CD14-positive monocyte (primary cell): Measurements from ENCODE around the gene KLHL17. TPM values are rescaled to one million over a fixed set of nuclear protein-coding genes. Genes with fewer than 3 reads are reported as not detected.

Experiments
- DNase-seq, 3 donors: peaks; one replicate each; pipeline ENCODE4 v3.0.0-alpha.2; 2011 to 2022
- H2AFZ ChIP-seq: 2 replicates; pipeline ENCODE4 v1.6.0; 2012; ENCODE audit warnings: mild to moderate bottlenecking, low read depth, low read length, inconsistent platforms; ENCODE audit not compliant: insufficient read depth, poor library complexity, severe bottlenecking
- H3K27ac ChIP-seq, 2 donors: 1 replicate in 1 of 2; 2 replicates in 1 of 2; pipeline ENCODE4 v1.5.1; 2012 to 2013; ENCODE audit warnings: low read length in 2 of 2, control low read depth in 1 of 2, inconsistent platforms in 1 of 2, low read depth in 1 of 2, mild to moderate bottlenecking in 1 of 2
- H3K27me3 ChIP-seq, 2 donors: one replicate each; pipeline versions ENCODE4 v1.6.0 to v1.6.1; 2011 to 2013; ENCODE audit warnings: low read length in 2 of 2; ENCODE audit not compliant: control insufficient read depth in 2 of 2, insufficient read depth in 2 of 2
- H3K36me3 ChIP-seq, 2 donors: replicated peaks in 1 of 2; 1 replicate in 1 of 2; 2 replicates in 1 of 2; pipeline versions ENCODE4 v1.5.1 to v1.6.1; 2012 to 2013; ENCODE audit warnings: low read length in 2 of 2, control low read depth in 1 of 2, inconsistent platforms in 1 of 2, mild to moderate bottlenecking in 1 of 2; ENCODE audit not compliant: insufficient read depth in 2 of 2, control insufficient read depth in 1 of 2
- H3K4me1 ChIP-seq, 2 donors: 1 replicate in 1 of 2; 2 replicates in 1 of 2; pipeline versions ENCODE4 v1.5.1 to v1.6.1; 2012 to 2013; ENCODE audit warnings: low read length in 2 of 2, control low read depth in 1 of 2, inconsistent platforms in 1 of 2, mild to moderate bottlenecking in 1 of 2, moderate library complexity in 1 of 2; ENCODE audit not compliant: insufficient read depth in 2 of 2, control insufficient read depth in 1 of 2
- H3K4me2 ChIP-seq: replicated peaks from 2 replicates; pipeline ENCODE3; 2012; ENCODE audit warnings: low read length, moderate library complexity, mild to moderate bottlenecking; ENCODE audit not compliant: poor library complexity, severe bottlenecking; ENCODE audit errors: extremely low read depth
- H3K4me3 ChIP-seq, 3 experiments: fragments of 200-600 bp in 1 of 3; sonication (generic) in 1 of 3; replicated peaks in 1 of 3; 1 replicate in 2 of 3; 2 replicates in 1 of 3; pipeline ENCODE4 v1.5.1; 2011 to 2013; ENCODE audit warnings: low read length in 3 of 3, mild to moderate bottlenecking in 3 of 3, control low read depth in 2 of 3, low read depth in 2 of 3, inconsistent platforms in 1 of 3, moderate library complexity in 1 of 3
- H3K79me2 ChIP-seq: 2 replicates; pipeline ENCODE4 v1.6.0; 2012; ENCODE audit warnings: mild to moderate bottlenecking, control low read depth, inconsistent platforms, low read length, moderate library complexity; ENCODE audit not compliant: insufficient read depth
- H3K9ac ChIP-seq: 2 replicates; pipeline ENCODE4 v1.6.0; 2017; ENCODE audit warnings: low read length, mild to moderate bottlenecking; ENCODE audit not compliant: insufficient read depth, poor library complexity, severe bottlenecking
- H3K9me3 ChIP-seq, 2 donors: replicated peaks in 1 of 2; 1 replicate in 1 of 2; 2 replicates in 1 of 2; pipeline versions ENCODE4 v1.5.1 to v1.6.1; 2012 to 2013; ENCODE audit warnings: low read length in 2 of 2, control low read depth in 1 of 2; ENCODE audit not compliant: control insufficient read depth in 1 of 2, insufficient read depth in 1 of 2
- H4K20me1 ChIP-seq: 2 replicates; pipeline ENCODE4 v1.6.0; 2012; ENCODE audit warnings: mild to moderate bottlenecking, low read length, control low read depth, moderate library complexity; ENCODE audit not compliant: insufficient read depth
- H3K27ac Mint-ChIP-seq, 7 donors: one replicate each; pipeline ENCODE4 v1.8.0; 2020; ENCODE audit warnings: mild to moderate bottlenecking in 7 of 7, mixed read lengths in 7 of 7, moderate library complexity in 6 of 7, inconsistent platforms in 2 of 7
- H3K27me3 Mint-ChIP-seq, 3 donors: one replicate each; pipeline ENCODE4 v1.8.0; 2021 to 2022; ENCODE audit warnings: low read depth in 3 of 3, mild to moderate bottlenecking in 3 of 3, mixed read lengths in 3 of 3, moderate library complexity in 3 of 3, inconsistent platforms in 1 of 3
- H3K36me3 Mint-ChIP-seq, 2 donors: one replicate each; pipeline ENCODE4 v1.8.0; 2020; ENCODE audit warnings: mixed read lengths in 2 of 2, inconsistent platforms in 1 of 2, mild to moderate bottlenecking in 1 of 2
- H3K4me1 Mint-ChIP-seq: one replicate; pipeline ENCODE4 v1.8.0; 2020; ENCODE audit warnings: mild to moderate bottlenecking, mixed read lengths
- H3K4me3 Mint-ChIP-seq, 2 donors: one replicate each; pipeline ENCODE4 v1.8.0; 2020; ENCODE audit warnings: mild to moderate bottlenecking in 2 of 2, mixed read lengths in 2 of 2, moderate library complexity in 1 of 2
- H3K9me3 Mint-ChIP-seq, 7 donors: one replicate each; pipeline ENCODE4 v1.8.0; 2020 to 2022; ENCODE audit warnings: mixed read lengths in 7 of 7, mild to moderate bottlenecking in 6 of 7, moderate library complexity in 6 of 7, inconsistent platforms in 2 of 7
- WGBS: methylation state at CpG from one replicate; pipeline ENCODE4 v1.1.5; 2013; ENCODE audit warnings: missing lambda C conversion rate; ENCODE audit not compliant: insufficient coverage; 5-methylcytosine and 5-hydroxymethylcytosine counted together
- intact Hi-C, 2 donors: fragments of 100-400 bp; cut with micrococcal nuclease; formaldehyde crosslinking; loops; one replicate each; pipeline versions ENCODE4 v1.15.0 to v1.15.1; 2023
- polyA plus RNA-seq, 3 donors: library from polyadenylated mRNA; depleted of rRNA in 1 of 3; unstranded in 2 of 3; stranded (reverse) in 1 of 3; fragments of 300-500 nt in 2 of 3; fragments of >200 nt in 1 of 3; fragmentation: Illumina TruSeq in 2 of 3; gene quantifications; 1 replicate in 2 of 3; 2 replicates in 1 of 3; pipeline ENCODE4 v1.2.3, GENCODE V29; 2012 to 2021
- TF ChIP-seq, protein P1 (sequence below): fragments of 200-600 bp; IDR thresholded peaks from one replicate; pipeline ENCODE4 v1.8.0; 2022; ENCODE audit warnings: antibody characterized with exemption, mild to moderate bottlenecking

The KLHL17 gene
- polyA plus RNA-seq, 3 donors: 0.31 to 48.1 (median 0.71) TPM

DNA sequence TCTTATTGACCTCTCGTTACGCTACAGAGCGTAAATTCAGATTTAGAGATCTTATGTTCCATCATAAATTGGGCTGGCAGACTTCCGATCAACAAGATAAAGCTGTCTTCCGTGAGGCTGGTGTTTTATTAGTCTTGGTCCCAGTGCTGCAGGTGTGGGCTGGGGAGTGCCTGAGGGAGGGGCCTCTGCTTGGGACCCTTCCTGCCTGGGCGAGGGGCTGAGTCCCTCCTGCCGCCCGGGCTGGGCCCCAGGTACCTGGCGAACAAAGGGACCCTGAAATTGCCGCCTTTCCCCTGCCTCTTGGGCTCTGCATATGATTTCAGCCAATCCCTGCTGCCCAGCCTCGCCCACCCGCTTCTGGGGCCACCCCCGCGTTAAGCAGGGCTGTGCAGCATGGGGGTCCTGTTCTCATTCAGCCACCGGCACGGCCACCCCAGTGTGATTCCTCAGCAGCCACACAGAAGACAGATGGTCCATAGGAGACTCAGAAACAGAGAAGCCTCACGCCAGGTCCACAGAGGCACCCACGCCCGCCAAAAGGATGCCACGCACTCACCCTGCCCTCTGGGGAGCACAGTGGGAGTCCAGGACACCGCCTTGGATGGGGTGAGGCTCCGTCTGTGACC, 42.8 kb upstream of the KLHL17 start:
- H3K79me2 ChIP-seq: no peaks in the 10 kb centered on the region
- no peak overlapping the region for H3K4me2 ChIP-seq
- no peak overlapping the region for H3K27ac ChIP-seq
- Mint-ChIP-seq H3K4me1 (peaks cover 12% of the 10 kb centered on the region), H3K27me3 (peaks cover 46 to 76% (median 47%) of the 10 kb centered on the region in 3 donors), H3K36me3 (peaks cover 0 to 4% of the 10 kb centered on the region in 2 donors), H3K9me3 (peaks cover 0 to 4% (median 2%) of the 10 kb centered on the region in 7 donors), H3K4me3 (peak overlapping the region in 1 of 2 donors; percentile 48), H3K27ac (no peak overlapping the region)
- H3K4me1 ChIP-seq: peaks cover 5 to 11% of the 10 kb centered on the region in 2 donors
- intact Hi-C loops: no loop called here
- 90% methylated on average over 21 of the region's 22 CpGs for WGBS
- H3K27me3 ChIP-seq: peaks cover 0 to 32% of the 10 kb centered on the region in 2 donors
- no peak overlapping the region for H2AFZ ChIP-seq
- DNase-seq: no peak
- H3K9ac ChIP-seq: no peak overlapping the region
- peaks cover 0 to 4% of the 10 kb centered on the region in 2 donors for H3K9me3 ChIP-seq
- no peak overlapping the region for H3K4me3 ChIP-seq
- TF ChIP-seq, protein P1, sequence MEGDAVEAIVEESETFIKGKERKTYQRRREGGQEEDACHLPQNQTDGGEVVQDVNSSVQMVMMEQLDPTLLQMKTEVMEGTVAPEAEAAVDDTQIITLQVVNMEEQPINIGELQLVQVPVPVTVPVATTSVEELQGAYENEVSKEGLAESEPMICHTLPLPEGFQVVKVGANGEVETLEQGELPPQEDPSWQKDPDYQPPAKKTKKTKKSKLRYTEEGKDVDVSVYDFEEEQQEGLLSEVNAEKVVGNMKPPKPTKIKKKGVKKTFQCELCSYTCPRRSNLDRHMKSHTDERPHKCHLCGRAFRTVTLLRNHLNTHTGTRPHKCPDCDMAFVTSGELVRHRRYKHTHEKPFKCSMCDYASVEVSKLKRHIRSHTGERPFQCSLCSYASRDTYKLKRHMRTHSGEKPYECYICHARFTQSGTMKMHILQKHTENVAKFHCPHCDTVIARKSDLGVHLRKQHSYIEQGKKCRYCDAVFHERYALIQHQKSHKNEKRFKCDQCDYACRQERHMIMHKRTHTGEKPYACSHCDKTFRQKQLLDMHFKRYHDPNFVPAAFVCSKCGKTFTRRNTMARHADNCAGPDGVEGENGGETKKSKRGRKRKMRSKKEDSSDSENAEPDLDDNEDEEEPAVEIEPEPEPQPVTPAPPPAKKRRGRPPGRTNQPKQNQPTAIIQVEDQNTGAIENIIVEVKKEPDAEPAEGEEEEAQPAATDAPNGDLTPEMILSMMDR: no peak
- no peaks in the 10 kb centered on the region for H4K20me1 ChIP-seq
- H3K36me3 ChIP-seq: no peaks in the 10 kb centered on the region

DNA sequence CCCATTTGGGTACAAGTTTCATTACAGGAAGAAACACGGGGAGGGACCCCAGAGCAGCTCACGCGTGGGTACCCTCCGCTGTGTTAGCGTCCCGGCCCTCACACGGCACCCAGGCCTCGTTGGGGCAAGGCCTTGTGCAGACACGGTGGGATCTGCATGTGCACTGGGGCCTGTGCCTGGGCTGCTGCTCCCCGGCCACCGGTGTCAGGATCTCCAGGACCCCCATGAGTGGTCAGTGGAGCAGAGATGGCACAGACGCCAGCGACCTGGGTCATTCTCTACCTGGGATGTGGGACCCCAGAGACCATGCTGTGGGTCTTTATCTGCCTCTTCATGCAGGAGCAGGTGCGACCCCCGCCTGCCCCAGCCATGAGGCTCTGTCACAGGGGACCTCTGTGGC, 42.0 kb upstream of the KLHL17 start:
- no peak overlapping the region for H3K4me2 ChIP-seq
- no peaks in the 10 kb centered on the region for H4K20me1 ChIP-seq
- H3K4me3 Mint-ChIP-seq: no peak overlapping the region
- peaks cover 50 to 80% (median 52%) of the 10 kb centered on the region in 3 donors for H3K27me3 Mint-ChIP-seq
- peaks cover 0 to 6% (median 3%) of the 10 kb centered on the region in 7 donors for H3K9me3 Mint-ChIP-seq
- no peak overlapping the region for H3K9ac ChIP-seq
- no peaks in the 10 kb centered on the region for H3K36me3 ChIP-seq
- 96% methylated on average over 15 of the region's 15 CpGs for WGBS
- H3K79me2 ChIP-seq: no peaks in the 10 kb centered on the region
- no peak for DNase-seq
- TF ChIP-seq, protein P1: no peak
- peaks cover 3 to 40% of the 10 kb centered on the region in 2 donors for H3K27me3 ChIP-seq
- no peak overlapping the region for H2AFZ ChIP-seq
- peaks cover 10 to 16% of the 10 kb centered on the region in 2 donors for H3K4me1 ChIP-seq
- no peak overlapping the region for H3K27ac ChIP-seq
- H3K4me1 Mint-ChIP-seq: peaks cover 13% of the 10 kb centered on the region
- H3K36me3 Mint-ChIP-seq: peaks cover 0 to 4% of the 10 kb centered on the region in 2 donors
- no peak overlapping the region for H3K4me3 ChIP-seq
- H3K27ac Mint-ChIP-seq: no peak overlapping the region
- peaks cover 0 to 11% of the 10 kb centered on the region in 2 donors for H3K9me3 ChIP-seq
- intact Hi-C loops: no loop called here
